Dermis microvascular lymphatic vessel endothelial cell (primary cell): ENCODE measurements around the gene VPS13D. TPM values are rescaled to one million over a fixed set of nuclear protein-coding genes. Genes with fewer than 3 reads are reported as not detected.
"Not testable (repeated sequence)": the region's sequence is repeated elsewhere in the genome, so short reads cannot be mapped to it uniquely, and the experiment has no call there.

Experiments used
- DNase-seq, 2 donors: peaks; one replicate each; pipeline versions ENCODE4 v3.0.0 to v3.0.0-alpha.2; 2010; ENCODE audit warnings: low read depth in 2 of 2
- total RNA-seq: library from RNA; depleted of rRNA; stranded (reverse); fragments of >200 nt; gene quantifications from 2 replicates; pipeline ENCODE4 v1.2.1, GENCODE V29; 2014

VPS13D gene
- total RNA-seq, 1 donor from 2014 or later: 22.9 TPM

DNA sequence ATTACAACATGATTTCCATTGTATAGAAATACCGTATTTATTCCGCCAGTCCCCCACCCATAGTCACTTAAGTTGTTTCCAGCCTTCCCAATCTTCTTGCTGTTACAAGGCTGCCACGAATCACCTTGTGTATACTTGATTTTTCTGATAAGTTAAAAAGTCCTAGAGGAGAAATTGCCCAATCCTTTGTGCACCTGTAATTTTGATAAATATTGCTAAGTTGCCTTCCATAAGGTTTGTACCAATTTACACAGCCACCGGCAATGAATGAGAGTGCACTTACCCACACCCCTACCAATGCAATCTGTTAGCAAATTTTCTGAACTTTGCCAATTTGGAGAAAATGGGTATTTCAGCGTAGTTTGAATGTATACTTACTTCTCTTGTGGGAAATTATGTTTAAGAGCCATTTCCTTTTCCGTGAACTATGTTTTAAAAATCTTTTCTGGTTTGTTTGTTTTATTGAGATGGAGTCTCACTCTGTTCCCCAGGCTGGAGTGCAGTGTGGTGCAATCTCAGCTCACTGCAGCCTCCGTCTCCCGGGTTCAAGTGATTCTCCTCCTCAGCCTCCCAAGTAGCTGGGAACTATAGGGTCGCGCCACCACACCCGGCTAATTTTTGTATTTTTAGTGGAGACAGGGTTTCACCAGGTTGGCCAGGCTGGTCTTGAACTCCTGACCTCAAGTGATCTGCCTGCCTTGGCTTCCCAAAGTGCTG is 300.8 kb downstream of the VPS13D start:
- no peak for DNase-seq

DNA sequence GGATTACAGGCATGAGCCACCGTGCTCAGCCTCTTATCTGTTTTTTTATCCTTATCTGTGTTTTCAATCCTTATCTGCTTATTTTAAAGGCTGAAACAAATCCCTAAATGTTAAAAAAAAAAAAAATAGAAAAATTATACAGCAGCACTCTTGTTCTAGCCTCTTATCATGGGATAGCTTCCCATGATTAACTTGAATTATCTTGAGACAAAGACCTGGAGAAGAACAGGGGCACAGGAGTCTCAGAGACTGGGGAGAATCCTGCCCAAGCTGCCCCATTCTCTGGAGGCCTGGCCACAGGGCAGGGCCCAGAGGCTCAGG is 301.3 kb downstream of the VPS13D start:
- no peak for DNase-seq

DNA sequence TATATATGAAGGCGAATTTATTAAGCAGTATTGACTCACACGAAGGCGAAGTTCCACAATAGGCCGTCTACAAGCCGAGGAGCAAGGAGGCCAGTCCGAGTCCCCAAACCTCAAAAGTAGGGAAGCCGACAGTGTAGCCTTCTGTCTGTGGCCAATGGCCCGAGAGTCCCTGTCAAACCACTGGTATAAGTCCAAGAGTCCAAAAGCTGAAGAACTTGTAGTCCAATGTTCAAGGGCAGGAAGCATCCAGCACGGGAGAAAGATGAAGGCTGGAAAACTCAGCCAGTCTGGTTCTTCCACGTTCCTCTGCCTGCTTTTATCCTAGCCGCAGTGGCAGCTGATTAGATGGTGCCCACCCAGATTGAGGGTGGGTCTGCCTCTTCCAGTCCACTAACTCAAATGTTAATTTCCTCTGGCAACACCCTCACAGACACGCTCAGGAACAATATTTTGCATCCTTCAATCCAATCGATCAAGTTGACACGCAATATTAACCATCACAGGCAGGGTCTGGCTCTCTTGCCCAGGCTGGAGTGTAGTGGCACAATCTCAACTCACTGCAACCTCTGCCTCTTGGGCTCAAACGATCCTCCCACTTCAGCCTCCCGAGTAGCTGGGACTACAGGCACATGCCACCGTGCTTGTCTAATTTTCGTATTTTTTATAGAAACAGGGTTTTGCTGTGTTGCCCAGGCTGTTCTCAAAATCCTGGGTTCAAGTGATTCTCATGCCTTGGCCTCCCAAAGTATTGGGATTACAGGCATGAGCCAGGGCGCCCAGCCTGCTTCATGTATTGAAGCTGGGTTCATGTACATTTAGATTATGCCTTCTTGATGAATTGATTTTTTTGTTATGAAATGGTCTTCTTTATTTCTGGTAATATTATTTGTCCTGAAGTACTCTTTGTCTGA is 302.8 kb downstream of the VPS13D start:
- no peak for DNase-seq

DNA sequence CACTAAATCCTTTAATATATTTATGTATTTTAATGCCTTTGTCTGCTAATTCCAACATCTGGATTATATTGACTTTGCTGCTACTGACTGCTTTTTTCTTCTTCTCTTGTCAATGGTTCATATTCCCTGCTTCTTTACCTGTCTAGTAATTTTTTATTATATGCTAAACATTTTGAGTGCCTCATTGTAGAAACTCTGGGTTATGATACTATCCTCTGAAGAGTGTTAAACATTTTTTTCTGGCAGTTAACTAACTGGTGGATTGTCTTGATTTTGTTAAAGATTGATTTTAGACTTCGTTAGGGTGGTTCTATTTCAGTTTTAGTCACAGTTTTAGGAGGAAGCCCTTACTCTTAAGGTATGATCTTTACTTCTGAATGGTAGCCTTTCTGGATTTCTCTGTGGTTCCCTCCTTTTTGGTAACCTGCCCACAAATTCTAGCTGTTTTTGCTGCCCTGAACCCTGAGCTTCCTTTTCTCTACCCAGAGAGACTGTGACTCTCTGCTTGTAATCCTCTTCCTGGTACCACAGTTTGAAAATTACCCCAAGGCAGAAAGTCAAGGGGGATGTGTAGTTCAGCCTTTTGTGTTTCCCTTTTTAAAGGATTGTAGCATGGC is 306.3 kb downstream of the VPS13D start:
- no peak for DNase-seq

DNA sequence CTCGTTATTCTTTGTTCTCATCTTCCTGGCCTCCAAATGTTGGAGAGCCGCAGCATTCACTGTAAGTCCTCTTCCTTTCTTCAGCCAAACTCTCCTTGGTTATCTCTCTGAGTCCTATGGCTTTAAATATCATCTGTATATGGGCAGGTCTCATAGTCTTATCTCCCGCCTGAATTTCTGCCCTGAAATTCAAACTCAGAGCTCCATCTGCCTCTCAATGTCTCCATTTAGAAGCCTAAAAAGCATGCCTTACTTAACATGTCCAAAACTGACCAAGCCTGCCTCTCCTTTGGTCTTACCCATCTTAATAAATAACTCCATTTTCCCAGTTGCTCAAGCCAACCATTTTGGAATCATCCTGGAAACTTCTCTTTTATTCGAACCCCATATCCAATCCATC is 307.5 kb downstream of the VPS13D start:
- DNase-seq: no peak

DNA sequence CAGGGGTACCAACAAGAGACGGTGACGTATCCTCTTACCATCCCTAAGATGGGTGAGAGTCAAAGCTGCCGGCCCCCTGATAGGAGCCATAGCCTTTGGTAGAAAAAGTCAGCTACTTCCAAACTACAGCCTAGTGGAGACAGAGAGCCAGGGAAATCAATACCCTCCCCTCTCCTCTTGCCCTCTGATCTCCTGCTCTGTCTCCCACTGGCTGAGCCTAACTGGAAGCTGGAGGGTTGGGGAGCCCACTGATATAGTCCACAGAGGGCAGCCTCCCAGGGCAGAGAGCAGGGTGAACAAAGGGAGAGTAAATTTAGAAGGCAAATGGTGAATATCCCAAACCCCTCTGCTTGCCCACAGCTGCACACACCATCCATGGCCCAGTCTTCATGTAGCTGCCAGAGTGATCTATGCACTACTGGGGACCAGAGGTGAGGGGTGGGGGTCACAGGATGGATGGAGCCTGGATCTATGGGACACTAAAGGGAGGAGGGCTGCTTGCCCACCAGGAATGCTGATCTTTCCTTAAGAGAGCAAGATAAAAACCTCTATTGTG is 308.2 kb downstream of the VPS13D start:
- DNase-seq: no peak

DNA sequence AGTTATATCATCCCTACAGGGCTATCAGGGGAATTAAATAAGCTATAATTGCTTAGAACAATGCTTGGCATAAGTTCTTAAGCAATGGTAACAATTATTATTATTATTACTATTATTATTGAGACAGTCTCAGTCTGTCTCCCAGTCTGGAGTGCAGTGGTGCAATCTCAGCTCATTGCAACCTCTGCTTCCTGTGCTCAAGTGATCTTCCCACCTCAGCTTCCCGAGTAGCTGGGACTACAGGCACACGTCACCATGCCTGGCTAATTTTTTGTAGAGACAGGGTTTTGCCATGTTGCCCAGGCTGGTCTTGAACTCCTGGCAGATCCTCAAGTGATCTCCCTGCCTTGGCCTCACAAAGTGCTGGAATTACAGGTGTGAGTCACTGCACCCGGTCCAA is 308.7 kb downstream of the VPS13D start:
- not testable (repeated sequence) for DNase-seq

DNA sequence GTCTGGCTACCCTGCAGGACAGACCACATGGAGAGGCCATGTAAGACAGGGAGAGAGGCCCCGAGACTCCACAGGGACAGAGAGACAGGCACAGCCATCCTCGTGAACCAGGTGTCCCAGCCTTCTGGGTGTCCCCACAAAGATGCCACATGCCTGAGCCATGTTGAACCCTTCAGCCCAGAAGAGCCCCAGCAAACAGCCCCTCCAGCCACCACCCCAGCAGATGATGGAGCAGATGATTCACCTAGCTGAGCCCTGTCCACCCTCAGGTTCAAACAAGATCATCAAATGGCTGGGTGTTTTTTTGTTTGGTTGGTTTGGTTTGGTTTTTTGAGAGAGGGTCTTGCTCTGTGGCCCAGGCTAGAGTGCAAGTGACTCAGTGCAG is 309.5 kb downstream of the VPS13D start:
- DNase-seq: no peak

DNA sequence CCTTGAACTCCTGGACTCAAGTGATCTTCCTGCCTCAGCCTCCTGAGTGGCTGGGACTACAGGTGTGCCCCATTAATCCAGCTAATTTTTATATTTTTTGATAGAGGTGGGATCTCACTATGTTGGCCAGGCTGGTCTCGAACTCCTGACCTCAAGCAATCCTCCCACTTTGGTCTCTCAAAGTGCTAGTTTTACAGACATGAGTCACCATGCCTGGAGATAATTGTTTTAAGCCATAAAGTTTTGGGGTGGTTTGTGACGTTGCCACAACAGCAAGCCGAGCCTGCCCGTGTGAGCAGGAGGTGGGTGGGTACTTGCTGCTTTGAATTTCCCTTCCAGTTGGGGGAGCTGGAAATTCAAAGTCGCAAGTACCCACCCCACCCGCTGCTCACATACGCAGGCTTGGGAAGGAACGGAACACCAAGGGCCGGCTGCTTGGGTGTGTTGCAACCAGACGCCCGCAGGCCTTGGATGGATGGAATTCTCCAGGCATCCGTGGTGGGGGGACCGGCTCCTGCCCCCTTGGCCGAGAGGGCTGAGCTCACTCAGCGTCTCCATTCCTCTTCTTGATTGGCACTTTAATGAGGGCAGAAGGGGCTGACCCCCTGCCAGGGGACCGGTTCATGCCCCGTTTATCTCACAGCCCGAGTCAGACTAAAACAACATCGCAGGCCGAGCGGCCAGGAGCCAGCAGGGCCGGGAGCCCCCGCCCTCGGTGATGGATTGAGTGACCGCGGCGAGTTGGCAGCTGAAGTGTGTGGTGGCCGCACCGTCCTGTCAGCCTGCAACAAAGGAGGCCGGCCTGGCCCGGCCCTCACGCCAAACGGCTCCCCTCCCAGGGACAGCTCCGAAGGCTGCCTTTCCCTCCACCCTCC is 310.1 kb downstream of the VPS13D start:
- peak; percentile 26 to 66 for DNase-seq

DNA sequence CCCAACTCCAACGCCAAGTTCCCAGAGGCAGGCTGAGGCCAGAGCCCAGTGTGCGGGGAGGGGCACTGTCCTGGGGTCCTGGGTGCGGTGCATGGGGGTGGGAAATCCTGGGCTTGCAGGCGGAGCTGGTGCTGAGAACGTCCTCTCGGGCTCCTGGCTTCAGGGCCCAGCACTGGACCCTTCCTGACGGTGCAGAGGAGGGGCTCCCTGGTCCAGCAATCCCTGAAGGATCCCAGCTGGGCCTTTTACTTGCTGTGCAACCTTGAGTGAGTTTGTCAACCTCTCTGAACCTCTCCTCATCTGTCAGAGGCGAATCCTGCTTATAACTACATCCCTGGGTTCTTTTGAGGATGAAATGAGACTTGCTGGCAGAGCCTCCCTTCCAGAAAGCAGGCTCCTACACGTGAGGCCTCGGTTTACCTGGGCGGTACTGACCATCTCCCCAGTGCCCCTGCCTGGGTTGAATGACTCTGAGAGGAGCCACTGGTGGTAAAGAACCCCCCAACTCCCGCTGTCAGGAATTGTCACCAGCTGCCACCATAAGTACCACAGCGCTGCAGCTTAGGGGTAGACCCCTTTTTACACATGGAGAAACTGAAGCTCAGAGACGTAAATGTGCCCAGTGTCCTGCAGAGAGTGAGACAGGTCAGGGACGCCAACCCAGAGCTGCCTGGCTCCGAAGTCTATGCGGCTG is 310.9 kb downstream of the VPS13D start:
- no peak for DNase-seq

DNA sequence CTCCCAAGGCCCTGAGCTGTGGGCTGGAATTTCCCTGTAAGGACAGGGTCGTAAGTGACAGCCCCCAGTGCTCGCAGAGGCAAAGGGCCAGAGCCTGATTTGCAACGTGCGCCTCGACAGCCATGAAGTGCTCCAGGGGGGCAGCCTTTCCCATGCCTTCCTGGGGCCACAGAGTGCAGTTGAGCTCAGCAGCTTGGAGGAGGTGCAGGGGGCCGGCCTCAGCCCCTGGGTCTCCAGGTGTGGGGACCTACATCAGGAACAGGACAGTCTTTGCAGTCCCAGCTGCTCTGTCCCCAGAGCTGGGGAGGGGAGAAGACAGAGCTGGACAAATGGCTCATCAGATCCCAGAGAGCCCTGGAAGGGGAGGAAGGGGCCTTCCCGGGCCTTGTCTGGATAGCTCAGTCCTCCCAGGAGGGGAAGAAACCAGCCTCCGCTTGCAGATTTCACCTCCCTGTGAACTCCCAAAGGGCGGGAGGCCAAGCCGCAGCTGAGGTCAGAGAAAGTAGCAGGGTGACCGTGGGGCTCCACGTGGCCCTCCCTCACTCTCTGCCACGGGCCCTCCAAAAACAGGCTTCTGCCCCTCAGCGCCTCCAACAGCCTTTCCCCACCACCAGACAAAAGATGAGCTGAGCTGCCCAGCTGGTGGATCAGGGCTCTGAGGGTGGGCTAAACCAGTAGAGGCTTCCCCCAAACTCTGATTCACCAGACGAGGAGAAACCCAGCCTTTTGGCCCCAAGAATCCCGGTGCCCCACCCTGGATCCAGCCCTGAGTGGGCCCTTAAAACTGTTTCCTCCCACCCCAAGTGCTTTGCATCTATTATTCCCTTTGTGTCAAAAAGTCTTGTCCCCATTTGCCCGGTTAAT is 311.7 kb downstream of the VPS13D start:
- DNase-seq: no peak

DNA sequence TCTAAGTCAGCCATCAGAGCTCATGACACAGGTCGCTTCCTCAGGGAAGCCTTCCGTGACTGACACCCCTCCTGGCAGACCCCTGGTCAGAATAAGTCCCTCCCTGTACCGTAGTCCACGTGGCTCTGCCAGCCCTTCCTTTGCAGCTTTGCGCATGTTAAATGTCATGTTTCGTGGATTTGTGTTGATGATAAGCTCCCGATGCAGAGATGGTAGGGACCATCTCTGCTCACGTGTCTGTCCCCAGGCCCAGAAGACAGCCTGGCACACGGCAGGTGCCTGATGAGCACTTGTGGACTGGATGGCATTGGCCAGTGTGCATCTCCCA is 312.3 kb downstream of the VPS13D start:
- no peak for DNase-seq

DNA sequence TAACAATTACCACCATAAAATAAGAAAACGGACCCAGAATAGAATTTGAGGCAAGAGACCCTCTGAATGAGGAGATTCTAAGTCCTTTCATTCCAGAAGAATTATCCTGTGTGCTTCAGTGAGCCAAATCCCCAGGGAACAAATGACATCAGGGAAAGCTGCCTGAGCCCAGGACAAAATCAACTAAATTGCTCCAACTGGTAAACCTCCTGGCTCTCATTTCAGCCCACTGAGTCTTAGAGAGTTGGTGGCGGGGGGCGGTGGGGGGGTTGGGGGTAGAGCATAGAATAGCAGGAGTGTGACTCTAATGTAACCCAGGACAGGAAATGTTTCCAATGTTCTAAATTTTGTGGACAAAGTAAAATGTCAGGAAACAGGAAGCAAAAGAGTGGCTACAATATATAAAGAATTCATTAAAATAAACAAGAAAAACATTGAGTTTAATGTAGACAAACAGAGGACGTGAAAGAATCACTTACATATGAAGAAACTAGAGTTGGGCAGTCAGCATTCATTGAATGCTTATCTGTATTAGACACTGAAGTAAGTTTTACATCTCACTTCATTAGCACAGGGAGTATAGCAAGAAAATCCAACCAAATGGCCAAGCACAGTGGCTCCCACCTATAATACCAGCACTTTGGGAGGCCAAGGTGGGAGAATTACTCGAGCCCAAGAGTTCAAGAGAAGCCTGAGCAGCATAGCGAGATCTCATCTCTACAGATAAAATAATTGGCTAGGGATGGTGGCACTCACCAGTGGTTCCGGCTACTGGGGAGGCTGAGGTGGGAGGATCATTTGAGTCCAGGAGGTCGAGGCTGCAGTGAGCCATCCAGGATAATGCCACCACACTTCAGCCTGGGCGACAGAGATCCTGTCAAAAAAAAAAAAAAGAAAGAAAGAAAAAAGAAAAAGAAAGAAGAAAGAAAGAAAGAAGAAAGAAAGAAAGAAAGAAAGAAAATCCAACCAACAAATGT is 313.1 kb downstream of the VPS13D start:
- no peak for DNase-seq

DNA sequence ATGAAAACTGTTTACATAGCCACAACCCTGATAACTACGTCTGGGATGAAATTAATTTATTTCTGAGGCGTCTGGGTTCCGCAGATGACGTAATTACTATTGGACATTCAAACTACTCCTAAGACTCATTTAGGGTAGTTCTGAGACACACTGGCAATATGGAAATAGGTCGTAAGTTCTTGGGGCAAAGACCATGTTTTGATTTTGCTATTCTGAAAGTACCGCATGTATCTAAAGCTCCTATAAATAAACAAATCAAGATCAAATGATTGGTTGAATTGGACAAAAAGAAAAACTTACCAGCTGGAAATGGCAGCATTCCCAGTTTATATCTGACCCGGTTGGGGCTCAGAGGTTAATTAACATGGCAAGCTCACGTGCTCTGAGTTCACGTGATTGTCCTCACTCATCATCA is 313.9 kb downstream of the VPS13D start:
- DNase-seq: no peak

DNA sequence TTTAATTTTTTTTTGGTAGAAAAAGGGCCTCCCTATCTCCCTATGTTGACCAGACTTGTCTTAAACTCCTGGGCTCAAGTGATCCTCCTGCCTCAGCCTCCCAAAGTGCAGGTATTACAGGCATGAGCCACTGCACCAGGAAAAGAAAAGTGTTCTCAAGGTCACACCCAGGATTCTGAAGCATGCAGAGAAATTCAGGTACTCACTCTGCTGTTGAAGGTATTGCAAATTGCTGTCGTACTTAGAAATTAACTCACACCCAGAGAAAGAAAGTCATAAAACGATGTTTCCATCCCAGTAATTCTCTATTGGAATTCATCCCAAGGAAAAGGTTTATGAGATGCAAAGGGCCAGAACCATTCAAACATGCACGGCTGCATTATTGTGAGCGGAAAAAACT is 314.5 kb downstream of the VPS13D start:
- peak; percentile 24 to 27 for DNase-seq

DNA sequence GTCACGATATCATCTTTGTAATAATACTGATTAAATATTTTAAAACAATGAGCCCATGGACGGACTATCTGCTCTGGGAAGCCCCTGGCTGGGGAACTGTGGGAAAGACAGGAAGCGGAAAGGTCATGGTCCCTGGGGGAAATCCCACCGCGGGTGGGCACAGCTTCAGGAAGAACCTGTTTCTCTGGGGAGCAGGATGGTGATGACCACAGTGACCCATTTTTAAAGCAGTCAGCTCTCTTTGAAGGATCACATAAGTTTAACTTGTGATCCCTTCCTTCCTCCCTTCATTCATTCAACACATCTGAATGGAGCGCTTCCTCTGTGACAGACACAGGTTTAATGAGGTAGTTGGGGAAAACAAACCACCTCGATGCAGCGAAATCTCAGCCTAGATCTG is 315.2 kb downstream of the VPS13D start:
- peak; percentile 95 to 96 for DNase-seq

DNA sequence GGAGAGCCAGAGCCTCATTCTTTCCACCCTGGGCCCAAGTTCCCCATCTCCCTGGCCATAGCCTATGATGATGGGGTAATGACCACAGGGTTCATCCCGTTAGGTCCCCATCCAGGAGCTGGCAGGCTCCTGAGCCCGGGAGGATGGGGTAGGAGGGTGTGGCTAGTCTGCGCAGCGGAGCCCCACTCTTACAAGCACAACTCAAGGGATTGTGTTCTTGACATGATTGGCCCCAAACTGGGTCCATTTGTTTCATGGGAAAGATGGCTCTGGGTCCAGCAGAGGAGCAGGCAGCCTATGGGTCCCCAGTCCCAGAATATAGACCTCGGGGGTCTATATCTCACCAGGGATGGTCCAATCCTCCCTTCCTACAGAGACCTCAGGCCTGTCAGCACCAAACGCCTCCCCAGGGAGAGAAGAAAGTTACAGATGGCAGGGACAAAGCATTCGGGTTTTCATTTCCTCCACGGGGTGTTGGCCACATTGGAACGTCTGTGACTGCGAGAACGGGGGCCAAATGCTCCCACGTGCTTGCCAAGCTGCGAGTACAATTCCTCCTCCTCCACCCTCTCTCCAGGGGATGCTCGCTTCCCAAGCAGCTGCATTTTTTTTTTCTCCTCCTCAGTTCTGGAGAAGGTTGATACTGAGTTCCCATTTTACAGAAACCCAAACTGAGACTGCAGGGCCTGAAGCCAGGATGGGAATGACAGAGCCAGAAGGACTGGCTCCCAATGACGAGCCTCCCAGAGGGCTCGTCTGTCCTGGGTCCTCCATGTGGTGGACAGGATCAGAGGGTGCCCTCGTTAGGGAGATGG is 317.1 kb downstream of the VPS13D start:
- DNase-seq: no peak
